Brain microvascular endothelial cell (primary cell): Measurements from ENCODE around the gene RNASEH1.

Experiments
- DNase-seq: peaks from one replicate; pipeline ENCODE4 v3.0.0-alpha.2; 2020
- H3K27ac ChIP-seq: fragments of 250-450 bp; sonication (Bioruptor Pico); 2 replicates; pipeline ENCODE4 v1.5.1; 2020; ENCODE audit warnings: mild to moderate bottlenecking, moderate library complexity
- H3K27me3 ChIP-seq: fragments of 250-450 bp; sonication (Bioruptor Pico); replicated peaks from 2 replicates; pipeline ENCODE4 v1.5.1; 2020; ENCODE audit warnings: mild to moderate bottlenecking
- H3K36me3 ChIP-seq: fragments of 250-450 bp; sonication (Bioruptor Pico); replicated peaks from 2 replicates; pipeline ENCODE4 v1.5.1; 2020; ENCODE audit warnings: mild to moderate bottlenecking
- H3K4me3 ChIP-seq: 2 replicates; pipeline ENCODE4 v1.5.1; 2011; ENCODE audit warnings: low read depth, mild to moderate bottlenecking, control low read depth, low read length, moderate library complexity
- in situ Hi-C: cut with HindIII; loops from 2 replicates; pipeline ENCODE4 v1.10.0; 2017; ENCODE audit warnings: low sequenced_read_pairs, low pct_ligation_motif_present
- TF ChIP-seq, protein P1 (sequence below): IDR thresholded peaks from 2 replicates; pipeline ENCODE4 v1.5.1; 2011; ENCODE audit warnings: low read depth, mild to moderate bottlenecking, moderate library complexity, low read length, control low read depth, inconsistent platforms; ENCODE audit errors: missing control alignments

Gene RNASEH1

GRCh38 chr2:3594493-3595281 is 36.6 kb upstream of the RNASEH1 start, which contains the start of gene COLEC11:
COLEC11 (plus strand) TSS chr2:3595112; CDS start chr2:3604341, 9,229 bp downstream.
- no peaks in the 10 kb centered on the region for H3K27me3 ChIP-seq
- DNase-seq, result peak; percentile 60
- in situ Hi-C loops, result no loop called here
- peak within 1 kb of the TSS; percentile 37 for H3K4me3 ChIP-seq
- H3K27ac ChIP-seq, result no peak within 1 kb of the TSS
- TF ChIP-seq, protein P1, sequence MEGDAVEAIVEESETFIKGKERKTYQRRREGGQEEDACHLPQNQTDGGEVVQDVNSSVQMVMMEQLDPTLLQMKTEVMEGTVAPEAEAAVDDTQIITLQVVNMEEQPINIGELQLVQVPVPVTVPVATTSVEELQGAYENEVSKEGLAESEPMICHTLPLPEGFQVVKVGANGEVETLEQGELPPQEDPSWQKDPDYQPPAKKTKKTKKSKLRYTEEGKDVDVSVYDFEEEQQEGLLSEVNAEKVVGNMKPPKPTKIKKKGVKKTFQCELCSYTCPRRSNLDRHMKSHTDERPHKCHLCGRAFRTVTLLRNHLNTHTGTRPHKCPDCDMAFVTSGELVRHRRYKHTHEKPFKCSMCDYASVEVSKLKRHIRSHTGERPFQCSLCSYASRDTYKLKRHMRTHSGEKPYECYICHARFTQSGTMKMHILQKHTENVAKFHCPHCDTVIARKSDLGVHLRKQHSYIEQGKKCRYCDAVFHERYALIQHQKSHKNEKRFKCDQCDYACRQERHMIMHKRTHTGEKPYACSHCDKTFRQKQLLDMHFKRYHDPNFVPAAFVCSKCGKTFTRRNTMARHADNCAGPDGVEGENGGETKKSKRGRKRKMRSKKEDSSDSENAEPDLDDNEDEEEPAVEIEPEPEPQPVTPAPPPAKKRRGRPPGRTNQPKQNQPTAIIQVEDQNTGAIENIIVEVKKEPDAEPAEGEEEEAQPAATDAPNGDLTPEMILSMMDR, result peak; percentile 57
- H3K36me3 ChIP-seq, result no peaks in the 10 kb centered on the region

GRCh38 chr2:3589086-3589485 is 31.0 kb upstream of the RNASEH1 start:
- Histone ChIP-seq H3K27me3 (no peaks in the 10 kb centered on the region), H3K4me3 (no peak overlapping the region), H3K27ac (no peak overlapping the region), H3K36me3 (no peaks in the 10 kb centered on the region)
- DNase-seq, result no peak
- TF ChIP-seq, protein P1, result no peak
- in situ Hi-C loops, result no loop called here

DNA sequence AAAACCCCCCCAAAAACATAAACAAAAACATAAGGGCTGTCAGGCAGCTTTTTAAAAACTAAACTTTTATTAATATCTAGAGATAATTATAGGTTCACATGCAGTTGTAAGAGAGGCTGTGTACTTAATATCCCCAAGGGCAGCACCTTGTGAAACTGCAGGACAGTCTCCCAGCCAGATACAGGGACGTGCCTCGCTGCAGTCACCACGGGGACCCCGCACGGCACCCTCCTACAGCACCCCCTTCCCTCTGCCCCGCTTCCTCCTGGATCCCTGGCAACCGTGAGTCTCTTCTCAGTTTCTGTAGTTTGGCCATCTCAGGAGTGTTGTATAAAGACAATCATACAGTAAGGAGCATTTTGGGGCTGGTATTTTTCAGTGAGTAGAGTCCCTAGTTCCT is 30.0 kb upstream of the RNASEH1 start:
- TF ChIP-seq, protein P1, result no peak
- Histone ChIP-seq H3K36me3 (no peaks in the 10 kb centered on the region), H3K27me3 (no peaks in the 10 kb centered on the region), H3K4me3 (no peak overlapping the region), H3K27ac (no peak overlapping the region)
- DNase-seq, result no peak
- in situ Hi-C loops, result no loop called here

- Histone ChIP-seq H3K4me3 (no peak overlapping the region), H3K36me3 (no peaks in the 10 kb centered on the region), H3K27me3 (no peaks in the 10 kb centered on the region), H3K27ac (no peak overlapping the region)
- DNase-seq, result peak; percentile 56
- in situ Hi-C loops, result no loop called here
- TF ChIP-seq, protein P1, result no peak
Observed at GRCh38 chr2:3587432-3587831, 29.3 kb upstream of the RNASEH1 start.

DNA sequence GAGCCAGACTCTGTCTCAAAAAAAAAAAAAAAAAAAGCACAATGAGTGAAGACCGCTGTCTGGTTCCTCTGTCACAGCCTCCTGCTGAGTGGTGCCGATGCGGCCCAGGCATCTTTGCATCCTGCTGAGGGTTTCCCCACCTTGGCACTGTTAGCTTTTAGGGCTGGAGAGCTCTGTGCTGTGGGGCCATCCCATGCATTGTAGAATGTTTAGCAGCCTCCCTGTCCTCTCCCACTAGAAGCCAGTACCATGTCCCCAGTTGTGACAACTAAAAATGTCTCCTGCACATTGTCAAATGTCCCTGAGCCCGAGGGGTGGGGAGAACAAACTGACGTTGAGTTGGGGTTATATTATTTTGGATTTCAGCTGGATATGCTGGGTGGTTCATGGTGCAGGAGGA is 28.9 kb upstream of the RNASEH1 start:
- Histone ChIP-seq H3K4me3 (no peak overlapping the region), H3K27me3 (no peaks in the 10 kb centered on the region), H3K36me3 (peaks cover 3% of the 10 kb centered on the region), H3K27ac (no peak overlapping the region)
- no peak for DNase-seq
- TF ChIP-seq, protein P1, result no peak
- in situ Hi-C loops, result no loop called here
